ENCODE data around the gene APC. TPM values are rescaled to one million over a fixed set of nuclear protein-coding genes. Genes with fewer than 3 reads are reported as not detected.
A peak's percentile ranks its signal among the peaks of the same experiment; 100 is the strongest.

APC gene
- total and polyA plus RNA-seq, 2 donors (not counting 1 experiment from before 2014, with no cell fraction given): 8.1 to 55.8 TPM

- ATAC-seq (ENCODE audit: low read depth): no peak
- Histone ChIP-seq H2AFZ (ENCODE audit: insufficient read depth, low read depth, low read length, poor library complexity, severe bottlenecking) (no peak overlapping the region), H3K4me1 (ENCODE audit: control insufficient read depth in 2 of 2, insufficient read depth in 2 of 2, low read length in 2 of 2) (peaks cover 14 to 18% of the 10 kb centered on the region in 2 donors), H3K79me2 (ENCODE audit: control insufficient read depth, insufficient read depth, low read length) (peaks cover 28% of the 10 kb centered on the region), H4K20me1 (ENCODE audit: control insufficient read depth, insufficient read depth, low read length, poor library complexity, severe bottlenecking) (no peaks in the 10 kb centered on the region), H3K4me3 (ENCODE audit: control extremely low read depth in 1 of 5, extremely low read depth in 1 of 5, insufficient read depth in 1 of 5, low read depth in 2 of 5, low read length in 4 of 5) (no peak overlapping the region), H3K9me3 (ENCODE audit: control extremely low read depth in 1 of 3, control insufficient read depth in 2 of 3, insufficient read depth in 1 of 3, low read length in 2 of 3) (no peaks in the 10 kb centered on the region), H3K27ac (ENCODE audit: low read length in 2 of 2) (no peak overlapping the region), H3K9ac (ENCODE audit: low read length) (no peak overlapping the region), H3K36me3 (replicated peaks in 1 of 2; ENCODE audit: control extremely low read depth in 1 of 2, control insufficient read depth in 1 of 2, extremely low read depth in 1 of 2, insufficient read depth in 2 of 2, low read length in 1 of 2) (no peaks in the 10 kb centered on the region), H3K4me2 (replicated peaks; ENCODE audit: low read depth, low read length, poor library complexity, severe bottlenecking) (no peak overlapping the region), H3K27me3 (replicated peaks in 1 of 4; ENCODE audit: control extremely low read depth in 1 of 4, control insufficient read depth in 3 of 4, insufficient read depth in 4 of 4, low read length in 3 of 4) (no peaks in the 10 kb centered on the region)
- TF ChIP-seq, protein P1, sequence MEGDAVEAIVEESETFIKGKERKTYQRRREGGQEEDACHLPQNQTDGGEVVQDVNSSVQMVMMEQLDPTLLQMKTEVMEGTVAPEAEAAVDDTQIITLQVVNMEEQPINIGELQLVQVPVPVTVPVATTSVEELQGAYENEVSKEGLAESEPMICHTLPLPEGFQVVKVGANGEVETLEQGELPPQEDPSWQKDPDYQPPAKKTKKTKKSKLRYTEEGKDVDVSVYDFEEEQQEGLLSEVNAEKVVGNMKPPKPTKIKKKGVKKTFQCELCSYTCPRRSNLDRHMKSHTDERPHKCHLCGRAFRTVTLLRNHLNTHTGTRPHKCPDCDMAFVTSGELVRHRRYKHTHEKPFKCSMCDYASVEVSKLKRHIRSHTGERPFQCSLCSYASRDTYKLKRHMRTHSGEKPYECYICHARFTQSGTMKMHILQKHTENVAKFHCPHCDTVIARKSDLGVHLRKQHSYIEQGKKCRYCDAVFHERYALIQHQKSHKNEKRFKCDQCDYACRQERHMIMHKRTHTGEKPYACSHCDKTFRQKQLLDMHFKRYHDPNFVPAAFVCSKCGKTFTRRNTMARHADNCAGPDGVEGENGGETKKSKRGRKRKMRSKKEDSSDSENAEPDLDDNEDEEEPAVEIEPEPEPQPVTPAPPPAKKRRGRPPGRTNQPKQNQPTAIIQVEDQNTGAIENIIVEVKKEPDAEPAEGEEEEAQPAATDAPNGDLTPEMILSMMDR (IDR thresholded peaks at IDR 0.05): no peak
- DNase-seq: no peak
- Mint-ChIP-seq H3K4me3 (no peak overlapping the region), H3K4me1 (peaks cover 24% of the 10 kb centered on the region), H3K9me3 (ENCODE audit: insufficient read depth) (no peaks in the 10 kb centered on the region), H3K27ac (no peak overlapping the region), H3K27me3 (peaks cover 3% of the 10 kb centered on the region)
- intact Hi-C loops (cut with micrococcal nuclease): loop anchor here (10.0 kb wide), 1 partner anchor 811 kb away; the partner anchor contains the start of gene YTHDC2
- WGBS (ENCODE audit: insufficient coverage): 80% methylated on average over 3 of the region's 7 CpGs
- ChIA-PET POLR2A (no interaction called here), CTCF (interaction anchor here (0.8 to 1.1 kb wide), 2 partner anchors 54 to 144 kb away, joined by 3 to 4 read pairs; no protein-coding TSS in a partner anchor)
These were observed 33.5 kb upstream of the APC start for GRCh38 chr5:112703866-112704820.

GRCh38 chr5:112706446-112707016, 31.2 kb upstream of the APC start:
- no peaks in the 10 kb centered on the region for H4K20me1 ChIP-seq (ENCODE audit: control insufficient read depth, insufficient read depth, low read length, poor library complexity, severe bottlenecking)
- H3K36me3 ChIP-seq (replicated peaks in 1 of 2; ENCODE audit: control extremely low read depth in 1 of 2, control insufficient read depth in 1 of 2, extremely low read depth in 1 of 2, insufficient read depth in 2 of 2, low read length in 1 of 2): peaks cover 0 to 3% of the 10 kb centered on the region in 2 experiments
- Mint-ChIP-seq H3K27me3 (no peaks in the 10 kb centered on the region), H3K4me3 (peak overlapping the region; percentile 95), H3K4me1 (peaks cover 44% of the 10 kb centered on the region), H3K27ac (peak overlapping the region; percentile 96), H3K9me3 (ENCODE audit: insufficient read depth) (no peaks in the 10 kb centered on the region)
- ATAC-seq (ENCODE audit: low read depth) (no peak), DNase-seq (peak; percentile 27)
- peaks cover 22 to 31% of the 10 kb centered on the region in 2 donors for H3K4me1 ChIP-seq (ENCODE audit: control insufficient read depth in 2 of 2, insufficient read depth in 2 of 2, low read length in 2 of 2)
- peak overlapping the region; percentile 100 for H2AFZ ChIP-seq (ENCODE audit: insufficient read depth, low read depth, low read length, poor library complexity, severe bottlenecking)
- peak overlapping the region; percentile 83 for H3K4me2 ChIP-seq (replicated peaks; ENCODE audit: low read depth, low read length, poor library complexity, severe bottlenecking)
- H3K27ac ChIP-seq (ENCODE audit: low read length in 2 of 2): peak overlapping the region in 1 of 2 donors; percentile 85
- WGBS (ENCODE audit: insufficient coverage): 100% methylated on average over 1 of the region's 4 CpGs
- no peaks in the 10 kb centered on the region for H3K9me3 ChIP-seq (ENCODE audit: control extremely low read depth in 1 of 3, control insufficient read depth in 2 of 3, insufficient read depth in 1 of 3, low read length in 2 of 3)
- POLR2A ChIA-PET: no interaction called here
- intact Hi-C loops (cut with micrococcal nuclease): loop anchor here (1.0 to 10.0 kb wide), 11 partner anchors 31 to 1969 kb away; partner anchors contain the start of genes APC, DCP2, NREP and REEP5
- H3K4me3 ChIP-seq (ENCODE audit: control extremely low read depth in 1 of 5, extremely low read depth in 1 of 5, insufficient read depth in 1 of 5, low read depth in 2 of 5, low read length in 4 of 5): peak overlapping the region in 1 of 5 experiments; percentile 91
- peak overlapping the region; percentile 92 for H3K9ac ChIP-seq (ENCODE audit: low read length)
- CTCF ChIA-PET: interaction anchor here (1.4 kb wide), 1 partner anchor 14 kb away, joined by 4 read pairs; no protein-coding TSS in a partner anchor
- no peaks in the 10 kb centered on the region for H3K27me3 ChIP-seq (replicated peaks in 1 of 4; ENCODE audit: control extremely low read depth in 1 of 4, control insufficient read depth in 3 of 4, insufficient read depth in 4 of 4, low read length in 3 of 4)
- TF ChIP-seq, protein P1 (IDR thresholded peaks at IDR 0.05): no peak
- no peak for TF ChIP-seq EZH2 (IDR thresholded peaks at IDR 0.05; ENCODE audit: borderline replicate concordance, insufficient read depth, low read depth, low read length, poor library complexity, severe bottlenecking)
- H3K79me2 ChIP-seq (ENCODE audit: control insufficient read depth, insufficient read depth, low read length): peaks cover 51% of the 10 kb centered on the region

Measured in B cell (primary cell).